Gastrocnemius medialis (tissue), 4 donors: ENCODE data around the gene DHDDS.

Experiments
- CTCF ChIP-seq, 5 experiments: fragments of 450-650 bp in 3 of 5; fragments of 200-600 bp in 2 of 5; sonication (generic) in 2 of 5; IDR thresholded peaks in 4 of 5; conservative IDR thresholded peaks in 1 of 5; 1 replicate in 4 of 5; 2 replicates in 1 of 5; pipeline ENCODE4 v1.5.1; 2016 to 2019; ENCODE audit warnings: antibody characterized with exemption in 5 of 5, mild to moderate bottlenecking in 3 of 5, moderate library complexity in 3 of 5
- POLR2A ChIP-seq, 2 donors: fragments of 450-650 bp; IDR thresholded peaks; one replicate each; pipeline ENCODE4 v1.6.1; 2017; ENCODE audit warnings: antibody characterized with exemption in 2 of 2, mild to moderate bottlenecking in 2 of 2, moderate library complexity in 2 of 2

- TF ChIP-seq POLR2A (IDR thresholded peaks at IDR 0.05) (no peak), CTCF (IDR thresholded peaks at IDR 0.05 in 4 of 5, conservative IDR thresholded peaks at IDR 0.05 in 1 of 5) (no peak)
Observed at GRCh38 chr1:26412180-26412840, 19.8 kb upstream of the DHDDS start.
